Glomerular visceral epithelial cell (primary cell): ENCODE measurements around the gene DTD1.

Experiments used
- DNase-seq: peaks from one replicate; pipeline ENCODE4 v3.0.0-alpha.2; 2016; ENCODE audit errors: extremely low spot score

Gene DTD1

GRCh38 chr20:18702736-18703135, 114.9 kb downstream of the DTD1 start:
- no peak for DNase-seq

- DNase-seq: peak; percentile 88
These were observed 117.6 kb downstream of the DTD1 start for GRCh38 chr20:18705490-18705889.

GRCh38 chr20:18705910-18706309, 118.1 kb downstream of the DTD1 start:
- peak; percentile 29 for DNase-seq

GRCh38 chr20:18712131-18712530, 124.3 kb downstream of the DTD1 start:
- DNase-seq: no peak

GRCh38 chr20:18712882-18713281, 125.0 kb downstream of the DTD1 start:
- no peak for DNase-seq

GRCh38 chr20:18715564-18715963, 127.7 kb downstream of the DTD1 start:
- no peak for DNase-seq

GRCh38 chr20:18717062-18717461, 129.2 kb downstream of the DTD1 start:
- no peak for DNase-seq

GRCh38 chr20:18718129-18718528, 130.3 kb downstream of the DTD1 start:
- DNase-seq: no peak

GRCh38 chr20:18719426-18719825, 131.6 kb downstream of the DTD1 start:
- DNase-seq: peak; percentile 58

GRCh38 chr20:18721551-18722115, 133.8 kb downstream of the DTD1 start:
- DNase-seq: no peak

GRCh38 chr20:18722371-18722770, 134.5 kb downstream of the DTD1 start:
- no peak for DNase-seq

GRCh38 chr20:18724077-18724476, 136.2 kb downstream of the DTD1 start:
- no peak for DNase-seq

- DNase-seq: no peak
These were observed 137.1 kb downstream of the DTD1 start for GRCh38 chr20:18724788-18725464.

GRCh38 chr20:18727032-18727508, 139.2 kb downstream of the DTD1 start:
- peak; percentile 40 for DNase-seq

- DNase-seq: no peak
These were observed 140.5 kb downstream of the DTD1 start for GRCh38 chr20:18728165-18728869.

- DNase-seq: no peak
These were observed 141.0 kb downstream of the DTD1 start for GRCh38 chr20:18728870-18729224.

- no peak for DNase-seq
These were observed 141.5 kb downstream of the DTD1 start for GRCh38 chr20:18729231-18729825.

GRCh38 chr20:18731940-18732339, 144.1 kb downstream of the DTD1 start:
- no peak for DNase-seq

- no peak for DNase-seq
These were observed 146.8 kb downstream of the DTD1 start for GRCh38 chr20:18734525-18735189.

GRCh38 chr20:18737140-18737539, 149.3 kb downstream of the DTD1 start:
- DNase-seq: no peak

GRCh38 chr20:18738055-18738454, 150.2 kb downstream of the DTD1 start:
- no peak for DNase-seq

- no peak for DNase-seq
These were observed 151.0 kb downstream of the DTD1 start for GRCh38 chr20:18738888-18739287.
